Omental fat pad (tissue), 4 donors: ENCODE results near the gene DTHD1. TPM values are rescaled to one million over a fixed set of nuclear protein-coding genes. Genes with fewer than 3 reads are reported as not detected.

Experiments
- ATAC-seq: fragments of 150-250 bp; one replicate; pipeline ENCODE4 v1.9.1; 2016; ENCODE audit warnings: mild to moderate bottlenecking, moderate library complexity; ENCODE audit not compliant: low FRiP score
- DNase-seq: peaks from one replicate; pipeline ENCODE4 v3.0.0-alpha.2; 2019; ENCODE audit warnings: low spot score
- total RNA-seq, 4 donors: library from RNA; depleted of rRNA; stranded (reverse); fragments of >200 nt; gene quantifications; one replicate each; pipeline ENCODE4 v1.1.0, GENCODE V29; 2016
- TF ChIP-seq, protein P1 (sequence below), 3 donors: fragments of 450-650 bp; IDR thresholded peaks; one replicate each; pipeline ENCODE4 v1.5.1; 2016 to 2017; ENCODE audit warnings: antibody characterized with exemption in 3 of 3, mild to moderate bottlenecking in 3 of 3, moderate library complexity in 2 of 3

Gene DTHD1
- 1 to 10 TPM in 3 of 4 donors, under 1 TPM in 1; 0.84 to 3.0 (median 1.2) TPM for total RNA-seq

DNA sequence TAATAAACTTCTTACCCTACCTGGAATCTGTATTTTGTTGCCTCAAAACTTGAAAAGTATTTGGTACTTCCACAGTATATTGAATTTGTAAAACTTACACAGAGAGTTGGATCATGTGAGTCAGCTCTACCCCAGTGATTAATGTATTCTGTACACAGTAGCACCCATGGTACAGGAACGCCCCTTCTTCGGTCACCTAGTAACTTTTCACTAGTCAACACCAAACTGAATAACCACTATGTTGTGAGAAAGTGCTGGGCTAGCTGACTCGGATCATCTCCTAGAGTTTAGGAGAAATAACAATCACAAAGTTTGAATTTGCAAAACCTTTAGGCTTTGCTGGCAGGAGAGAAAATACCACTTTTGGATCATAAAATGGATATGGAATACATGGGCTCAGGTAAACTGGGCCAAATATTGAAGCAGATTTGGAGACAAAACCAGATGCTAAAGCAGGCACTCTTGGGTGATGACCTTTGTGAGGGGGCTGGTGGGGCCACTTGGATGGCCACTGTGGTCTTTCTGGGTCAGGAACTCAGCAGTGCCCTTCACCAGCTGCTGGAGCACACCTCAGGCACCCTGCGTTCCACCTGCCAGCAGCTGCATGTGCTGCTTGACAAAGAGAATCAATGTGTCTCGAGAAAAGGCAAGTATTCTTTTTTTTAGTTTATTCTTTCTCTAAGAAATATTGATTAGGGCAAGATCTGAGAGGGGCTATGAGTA lies at the start of gene DTHD1:
Gene DTHD1, plus strand, starts transcription at position 233 of the 723 bp plus-strand sequence. Its CDS starts 143 bp downstream, at position 376.
- peak; percentile 59 for ATAC-seq
- TF ChIP-seq, protein P1, sequence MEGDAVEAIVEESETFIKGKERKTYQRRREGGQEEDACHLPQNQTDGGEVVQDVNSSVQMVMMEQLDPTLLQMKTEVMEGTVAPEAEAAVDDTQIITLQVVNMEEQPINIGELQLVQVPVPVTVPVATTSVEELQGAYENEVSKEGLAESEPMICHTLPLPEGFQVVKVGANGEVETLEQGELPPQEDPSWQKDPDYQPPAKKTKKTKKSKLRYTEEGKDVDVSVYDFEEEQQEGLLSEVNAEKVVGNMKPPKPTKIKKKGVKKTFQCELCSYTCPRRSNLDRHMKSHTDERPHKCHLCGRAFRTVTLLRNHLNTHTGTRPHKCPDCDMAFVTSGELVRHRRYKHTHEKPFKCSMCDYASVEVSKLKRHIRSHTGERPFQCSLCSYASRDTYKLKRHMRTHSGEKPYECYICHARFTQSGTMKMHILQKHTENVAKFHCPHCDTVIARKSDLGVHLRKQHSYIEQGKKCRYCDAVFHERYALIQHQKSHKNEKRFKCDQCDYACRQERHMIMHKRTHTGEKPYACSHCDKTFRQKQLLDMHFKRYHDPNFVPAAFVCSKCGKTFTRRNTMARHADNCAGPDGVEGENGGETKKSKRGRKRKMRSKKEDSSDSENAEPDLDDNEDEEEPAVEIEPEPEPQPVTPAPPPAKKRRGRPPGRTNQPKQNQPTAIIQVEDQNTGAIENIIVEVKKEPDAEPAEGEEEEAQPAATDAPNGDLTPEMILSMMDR (IDR thresholded peaks at IDR 0.05), result no peak
- DNase-seq, result no peak

DNA sequence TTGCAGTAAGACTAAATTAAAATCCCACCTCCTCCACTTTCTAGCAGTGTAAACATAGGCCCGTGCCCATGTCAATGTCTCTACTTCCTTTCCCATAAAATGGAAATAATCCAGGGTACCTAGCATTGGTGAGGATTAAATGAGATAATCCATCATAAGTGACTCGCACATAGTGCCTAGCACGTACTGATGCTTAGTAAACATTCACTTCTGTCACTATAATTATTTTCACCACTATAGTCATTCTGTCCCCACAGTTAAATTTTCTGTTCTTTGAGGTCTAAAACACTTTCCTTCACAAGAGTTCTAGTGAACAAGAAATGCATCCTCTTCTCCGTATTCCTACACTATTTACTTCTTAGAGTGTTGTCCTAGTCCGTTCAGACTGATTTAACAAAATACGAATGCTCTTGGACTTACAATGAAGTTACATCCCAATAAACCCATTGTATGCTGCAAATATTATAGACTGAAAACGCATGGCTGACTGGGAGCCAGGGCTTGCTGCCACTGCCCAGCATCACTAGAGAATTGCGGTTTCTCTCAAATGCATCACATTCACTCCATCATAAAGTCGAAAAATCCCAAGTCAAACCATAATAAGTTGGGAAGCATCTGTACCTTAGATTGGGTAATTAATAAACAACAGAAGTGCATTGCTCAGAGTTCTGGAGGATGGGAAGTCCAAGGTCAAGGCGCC lies 47.7 kb upstream of the DTHD1 start:
- TF ChIP-seq, protein P1 (IDR thresholded peaks at IDR 0.05), result no peak
- DNase-seq (no peak), ATAC-seq (no peak)

DNA sequence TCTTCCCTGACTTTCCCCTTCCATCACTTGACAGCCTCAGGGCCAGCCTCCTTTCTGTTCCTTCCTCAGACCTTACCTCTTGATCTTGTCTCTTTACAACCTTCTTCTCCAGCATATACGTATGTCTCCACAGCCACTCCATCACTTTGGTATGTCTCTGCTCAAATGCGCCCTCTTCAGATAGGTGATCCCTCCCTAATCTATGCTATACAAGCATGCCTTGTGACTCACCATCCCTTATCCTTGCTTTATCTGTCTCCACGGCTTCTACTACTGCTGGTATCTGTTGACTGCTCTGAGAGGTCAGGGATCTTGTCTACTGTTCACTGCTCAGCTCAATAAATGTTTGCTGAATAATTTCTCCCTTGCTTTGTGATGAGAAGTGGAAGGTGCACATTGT lies 46.1 kb upstream of the DTHD1 start:
- DNase-seq (no peak), ATAC-seq (no peak)
- TF ChIP-seq, protein P1 (IDR thresholded peaks at IDR 0.05), result no peak

DNA sequence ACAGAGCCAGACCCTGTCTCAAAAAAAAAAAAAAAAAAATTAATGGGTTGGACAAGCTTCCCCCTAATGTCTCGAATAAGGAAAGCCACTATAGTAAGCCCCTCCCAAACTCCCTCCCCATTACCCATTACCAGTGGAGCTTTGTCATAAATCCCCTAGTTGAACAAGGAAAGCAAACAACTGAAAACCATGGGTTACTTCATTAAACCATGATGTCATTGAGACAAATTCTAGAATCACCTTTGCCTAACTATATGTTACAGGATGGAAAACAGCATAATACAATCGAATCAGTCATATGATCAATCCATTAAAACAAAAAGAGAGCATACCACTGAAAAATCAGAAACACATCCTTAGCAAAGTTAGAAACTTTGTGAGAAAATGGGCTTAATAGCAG lies 45.3 kb upstream of the DTHD1 start:
- ATAC-seq, result no peak
- no peak for DNase-seq
- TF ChIP-seq, protein P1 (IDR thresholded peaks at IDR 0.05), result no peak

DNA sequence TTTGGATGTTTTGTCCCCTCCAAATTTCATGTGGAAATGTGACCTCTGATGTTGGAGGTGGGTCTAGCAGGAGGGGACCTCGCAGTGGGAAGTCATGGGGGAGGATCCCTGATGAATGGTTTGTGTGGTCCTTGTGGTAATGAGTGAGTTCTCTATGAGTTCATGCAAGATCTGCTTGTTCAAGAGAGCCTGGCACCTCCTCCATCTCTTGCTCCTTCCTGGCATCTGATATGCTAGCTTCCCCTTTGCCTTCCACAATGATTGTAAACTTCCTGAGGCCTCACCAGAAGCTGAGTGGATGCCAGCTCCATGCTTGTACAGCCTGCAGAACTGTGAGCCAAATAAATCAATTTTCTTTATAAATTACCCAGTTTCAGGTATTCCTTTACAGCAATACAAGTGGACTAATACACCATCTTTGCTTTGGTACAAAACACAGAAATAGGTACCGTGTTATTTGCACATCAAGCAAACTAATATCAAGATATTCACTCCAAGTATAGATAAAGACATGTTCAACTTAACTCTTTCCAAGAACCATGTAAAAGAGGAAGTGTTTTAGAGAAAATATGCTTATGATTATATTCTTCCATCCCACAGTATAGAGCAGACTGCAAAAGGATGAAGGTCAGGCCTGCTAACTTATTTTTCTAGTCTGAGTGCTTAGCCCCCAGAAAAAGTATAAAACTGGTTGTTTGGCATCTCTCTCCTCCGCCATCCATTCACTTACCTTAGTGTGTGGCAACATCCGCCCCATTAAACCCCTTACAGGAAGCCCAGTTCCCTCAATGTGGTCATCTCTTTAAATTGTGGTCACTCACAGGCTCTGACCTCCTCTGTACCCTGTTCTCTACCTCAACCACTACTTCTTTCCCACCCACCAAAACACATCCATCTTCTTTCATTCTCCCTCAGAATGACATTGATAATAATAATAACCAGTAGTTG lies 43.8 kb upstream of the DTHD1 start:
- TF ChIP-seq, protein P1 (IDR thresholded peaks at IDR 0.05), result no peak
- no peak for DNase-seq
- no peak for ATAC-seq

DNA sequence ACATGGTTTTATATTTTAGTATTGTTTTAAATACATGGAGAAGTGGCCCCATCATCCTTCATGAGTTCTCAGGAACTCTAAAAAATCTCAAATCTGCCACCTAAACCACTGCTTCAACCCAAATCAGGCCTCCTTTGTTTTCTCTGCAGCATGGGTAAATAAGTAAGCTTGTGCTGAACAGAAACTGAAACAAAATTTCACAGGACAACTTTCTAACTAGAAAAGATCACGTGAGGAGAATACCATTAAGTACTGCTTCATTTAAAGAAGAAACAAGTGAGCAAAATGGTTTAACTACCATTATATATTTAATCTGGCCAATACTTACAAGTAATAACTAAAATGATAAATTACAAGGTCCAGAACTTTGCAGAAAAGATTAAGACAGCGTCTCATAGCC lies 39.6 kb upstream of the DTHD1 start:
- TF ChIP-seq, protein P1 (IDR thresholded peaks at IDR 0.05), result no peak
- DNase-seq, result no peak
- no peak for ATAC-seq
